Mesenchymal stem cell (in vitro differentiated cells and primary cell): Measurements from ENCODE around the gene CASP4.

Source experiments
- DNase-seq: peaks from one replicate; pipeline ENCODE4 v3.0.0-alpha.2; 2013
- H2AFZ ChIP-seq: one replicate; pipeline ENCODE4 v1.6.1; 2013; ENCODE audit warnings: low read depth, mild to moderate bottlenecking, control low read depth, inconsistent platforms, low read length, moderate library complexity
- H2AK5ac ChIP-seq: 2 replicates; pipeline ENCODE4 v1.6.1; 2013; ENCODE audit warnings: low read length, moderate library complexity, mild to moderate bottlenecking, inconsistent platforms; ENCODE audit not compliant: severe bottlenecking
- H2BK120ac ChIP-seq: one replicate; pipeline ENCODE4 v1.6.1; 2013; ENCODE audit warnings: low read depth, mild to moderate bottlenecking, inconsistent platforms, low read length, moderate library complexity
- H2BK12ac ChIP-seq, 2 experiments: one replicate each; pipeline ENCODE4 v1.6.1; 2013; ENCODE audit warnings: inconsistent platforms in 2 of 2, low read length in 2 of 2, mild to moderate bottlenecking in 2 of 2, moderate library complexity in 2 of 2, control low read depth in 1 of 2
- H2BK15ac ChIP-seq: one replicate; pipeline ENCODE4 v1.6.1; 2013; ENCODE audit warnings: mild to moderate bottlenecking, low read depth, inconsistent platforms; ENCODE audit not compliant: poor library complexity, severe bottlenecking
- H2BK5ac ChIP-seq: 2 replicates; pipeline ENCODE4 v1.6.1; 2013; ENCODE audit warnings: low read depth, mild to moderate bottlenecking, low read length, control low read depth, inconsistent platforms; ENCODE audit not compliant: poor library complexity, severe bottlenecking
- H3K14ac ChIP-seq, 2 experiments: one replicate each; pipeline ENCODE4 v1.6.1; 2013; ENCODE audit warnings: inconsistent platforms in 2 of 2, low read length in 2 of 2, control low read depth in 1 of 2, mild to moderate bottlenecking in 1 of 2, moderate library complexity in 1 of 2
- H3K18ac ChIP-seq, 2 experiments: one replicate each; pipeline ENCODE4 v1.6.1; 2013; ENCODE audit warnings: inconsistent platforms in 2 of 2, low read length in 2 of 2, control low read depth in 1 of 2, low read depth in 1 of 2, mild to moderate bottlenecking in 1 of 2
- H3K23ac ChIP-seq, 2 experiments: one replicate each; pipeline ENCODE4 v1.6.1; 2013; ENCODE audit warnings: inconsistent platforms in 2 of 2, low read length in 2 of 2, mild to moderate bottlenecking in 2 of 2, moderate library complexity in 2 of 2, control low read depth in 1 of 2
- H3K27ac ChIP-seq: 2 replicates; pipeline ENCODE4 v1.5.1; 2013; ENCODE audit warnings: mild to moderate bottlenecking, moderate library complexity, low read length, control low read depth, inconsistent platforms; ENCODE audit not compliant: poor library complexity, severe bottlenecking
- H3K27me3 ChIP-seq, 2 experiments: 2 replicates each; pipeline versions ENCODE4 v1.6.1 to v1.7.0; 2013; ENCODE audit warnings: low read length in 2 of 2, mild to moderate bottlenecking in 2 of 2, moderate library complexity in 2 of 2, control low read depth in 1 of 2, inconsistent platforms in 1 of 2; ENCODE audit not compliant: control insufficient read depth in 1 of 2, insufficient read depth in 1 of 2
- H3K36me3 ChIP-seq, 2 experiments: 2 replicates each; pipeline versions ENCODE4 v1.6.1 to v1.7.0; 2013; ENCODE audit warnings: low read length in 2 of 2, control low read depth in 1 of 2, inconsistent platforms in 1 of 2, low read depth in 1 of 2, mild to moderate bottlenecking in 1 of 2; ENCODE audit not compliant: insufficient read depth in 2 of 2, control insufficient read depth in 1 of 2
- H3K4ac ChIP-seq, 2 experiments: one replicate each; pipeline ENCODE4 v1.6.1; 2013; ENCODE audit warnings: inconsistent platforms in 2 of 2, low read length in 2 of 2, mild to moderate bottlenecking in 2 of 2, moderate library complexity in 2 of 2, control low read depth in 1 of 2, low read depth in 1 of 2
- H3K4me1 ChIP-seq: 2 replicates; pipeline ENCODE4 v1.6.1; 2013; ENCODE audit warnings: low read depth, low read length, control low read depth; ENCODE audit not compliant: control insufficient read depth, insufficient read depth
- H3K4me2 ChIP-seq: 2 replicates; pipeline ENCODE4 v1.6.1; 2013; ENCODE audit warnings: low read length, mild to moderate bottlenecking, inconsistent platforms; ENCODE audit not compliant: poor library complexity, severe bottlenecking
- H3K4me3 ChIP-seq, 2 experiments: 2 replicates each; pipeline versions ENCODE4 v1.5.1 to v1.7.0; 2013; ENCODE audit warnings: low read length in 2 of 2, mild to moderate bottlenecking in 2 of 2, control low read depth in 1 of 2, low read depth in 1 of 2; ENCODE audit not compliant: insufficient read depth in 1 of 2
- H3K79me1 ChIP-seq: replicated peaks from 2 replicates; pipeline ENCODE4 v1.6.1; 2013; ENCODE audit warnings: mild to moderate bottlenecking, control low read depth, low read length, inconsistent platforms; ENCODE audit not compliant: poor library complexity, severe bottlenecking
- H3K9ac ChIP-seq: 2 replicates; pipeline ENCODE4 v1.7.0; 2013; ENCODE audit warnings: mild to moderate bottlenecking, low read length, moderate library complexity
- H3K9me3 ChIP-seq: 2 replicates; pipeline ENCODE4 v1.7.0; 2013; ENCODE audit warnings: mild to moderate bottlenecking, low read length; ENCODE audit not compliant: control insufficient read depth
- H4K8ac ChIP-seq: one replicate; pipeline ENCODE4 v1.6.1; 2013; ENCODE audit warnings: inconsistent platforms, mild to moderate bottlenecking, low read length, moderate library complexity
- H4K91ac ChIP-seq: one replicate; pipeline ENCODE4 v1.6.1; 2013; ENCODE audit warnings: mild to moderate bottlenecking, low read length, inconsistent platforms
- WGBS: methylation state at CpG from one replicate; pipeline ENCODE4 v1.1.7; 2013; ENCODE audit warnings: mixed read lengths; 5-methylcytosine and 5-hydroxymethylcytosine counted together

CASP4 gene

GRCh38 chr11:104997288-104997687, 28.9 kb upstream of the CASP4 start:
- Histone ChIP-seq H3K4me3 (no peak overlapping the region), H3K4me1 (no peaks in the 10 kb centered on the region), H4K8ac (no peak overlapping the region), H2AK5ac (no peak overlapping the region), H3K9ac (no peak overlapping the region), H3K9me3 (no peaks in the 10 kb centered on the region), H2BK5ac (no peak overlapping the region), H3K23ac (no peak overlapping the region), H3K4ac (no peak overlapping the region), H3K27me3 (no peaks in the 10 kb centered on the region), H2BK15ac (no peak overlapping the region), H2BK120ac (no peak overlapping the region), H3K79me1 (no peaks in the 10 kb centered on the region), H3K18ac (no peak overlapping the region), H3K27ac (no peak overlapping the region), H4K91ac (no peak overlapping the region), H2AFZ (no peak overlapping the region), H3K14ac (no peak overlapping the region), H3K36me3 (no peaks in the 10 kb centered on the region), H3K4me2 (no peak overlapping the region), H2BK12ac (no peak overlapping the region)
- 74% methylated on average over 5 of the region's 6 CpGs for WGBS
- DNase-seq = peak; percentile 70

GRCh38 chr11:104995001-104995408, 26.6 kb upstream of the CASP4 start:
- Histone ChIP-seq H3K36me3 (no peaks in the 10 kb centered on the region), H2AFZ (no peak overlapping the region), H2AK5ac (no peak overlapping the region), H3K4me1 (no peaks in the 10 kb centered on the region), H3K14ac (no peak overlapping the region), H2BK5ac (no peak overlapping the region), H3K4me2 (no peak overlapping the region), H3K9me3 (no peaks in the 10 kb centered on the region), H3K4me3 (no peak overlapping the region), H3K4ac (no peak overlapping the region), H4K8ac (no peak overlapping the region), H2BK120ac (no peak overlapping the region), H3K27ac (no peak overlapping the region), H2BK12ac (no peak overlapping the region), H3K9ac (no peak overlapping the region), H4K91ac (no peak overlapping the region), H2BK15ac (no peak overlapping the region), H3K27me3 (no peaks in the 10 kb centered on the region), H3K23ac (no peak overlapping the region), H3K18ac (no peak overlapping the region), H3K79me1 (no peaks in the 10 kb centered on the region)
- DNase-seq = no peak
- WGBS = 85% methylated on average over 2 of the region's 2 CpGs

- Histone ChIP-seq H2AK5ac (no peak overlapping the region), H3K4me2 (no peak overlapping the region), H3K79me1 (no peaks in the 10 kb centered on the region), H4K91ac (no peak overlapping the region), H3K18ac (no peak overlapping the region), H4K8ac (no peak overlapping the region), H3K4me1 (no peaks in the 10 kb centered on the region), H3K27ac (no peak overlapping the region), H3K9me3 (peaks cover 8% of the 10 kb centered on the region), H2BK15ac (no peak overlapping the region), H3K14ac (no peak overlapping the region), H2BK12ac (no peak overlapping the region), H3K4me3 (no peak overlapping the region), H2BK120ac (no peak overlapping the region), H2BK5ac (no peak overlapping the region), H2AFZ (no peak overlapping the region), H3K4ac (no peak overlapping the region), H3K23ac (no peak overlapping the region), H3K36me3 (no peaks in the 10 kb centered on the region), H3K27me3 (no peaks in the 10 kb centered on the region), H3K9ac (no peak overlapping the region)
- no CpG with 5 or more reads among the region's 1 CpG for WGBS
- no peak for DNase-seq
Observed at GRCh38 chr11:104992781-104993180, 24.4 kb upstream of the CASP4 start.

- 93% methylated on average over 4 of the region's 4 CpGs for WGBS
- Histone ChIP-seq H3K4me1 (no peaks in the 10 kb centered on the region), H3K4me2 (no peak overlapping the region)
Observed at GRCh38 chr11:104991994-104992393, 23.6 kb upstream of the CASP4 start.

More at GRCh38 chr11:104991994-104992393, 23.6 kb upstream of the CASP4 start:
- no peak for DNase-seq
- H3K9me3 ChIP-seq = peaks cover 8% of the 10 kb centered on the region
- H3K79me1 ChIP-seq = no peaks in the 10 kb centered on the region
- H2BK15ac ChIP-seq = no peak overlapping the region
- H3K18ac ChIP-seq = no peak overlapping the region
- H3K9ac ChIP-seq = no peak overlapping the region
- H3K27me3 ChIP-seq = no peaks in the 10 kb centered on the region
- H2BK120ac ChIP-seq = no peak overlapping the region
- no peak overlapping the region for H4K8ac ChIP-seq
- no peak overlapping the region for H3K27ac ChIP-seq
- no peak overlapping the region for H4K91ac ChIP-seq
- H2AK5ac ChIP-seq = no peak overlapping the region
- H3K4me3 ChIP-seq = no peak overlapping the region
- no peak overlapping the region for H2BK5ac ChIP-seq
- H3K14ac ChIP-seq = no peak overlapping the region
- H3K36me3 ChIP-seq = no peaks in the 10 kb centered on the region
- no peak overlapping the region for H3K23ac ChIP-seq
- no peak overlapping the region for H2AFZ ChIP-seq
- no peak overlapping the region for H2BK12ac ChIP-seq
- H3K4ac ChIP-seq = no peak overlapping the region
